NCI-H187 (cell line): Measurements from ENCODE around the gene SLC35A3.
"Not testable (repeated sequence)": the region's sequence is repeated elsewhere in the genome, so short reads cannot be mapped to it uniquely, and the experiment has no call there.

Experiments
- DNase-seq, 2 experiments: peaks; one replicate each; lab custom pipeline; 2025; lab: John Stamatoyannopoulos, UW

Gene SLC35A3

GRCh38 chr1:100036718-100037655 lies 67.2 kb downstream of the SLC35A3 start:
- no peak for DNase-seq

DNA sequence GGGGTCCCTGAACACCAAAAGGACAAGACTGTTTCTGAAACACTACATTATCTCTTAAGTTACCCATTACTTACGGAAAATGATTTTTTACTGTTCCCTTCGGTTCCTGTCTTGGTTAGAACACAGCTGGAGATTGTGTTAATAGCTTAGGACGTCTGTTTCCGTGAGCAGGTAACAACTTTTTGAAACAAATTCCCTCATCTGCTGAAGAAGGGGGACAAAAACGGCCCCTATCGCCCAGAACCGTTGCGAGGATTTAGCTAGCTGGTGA lies 67.8 kb downstream of the SLC35A3 start:
- DNase-seq, result no peak

- DNase-seq, result peak; percentile 60 to 80
These were observed 68.3 kb downstream of the SLC35A3 start for GRCh38 chr1:100037927-100038659.

DNA sequence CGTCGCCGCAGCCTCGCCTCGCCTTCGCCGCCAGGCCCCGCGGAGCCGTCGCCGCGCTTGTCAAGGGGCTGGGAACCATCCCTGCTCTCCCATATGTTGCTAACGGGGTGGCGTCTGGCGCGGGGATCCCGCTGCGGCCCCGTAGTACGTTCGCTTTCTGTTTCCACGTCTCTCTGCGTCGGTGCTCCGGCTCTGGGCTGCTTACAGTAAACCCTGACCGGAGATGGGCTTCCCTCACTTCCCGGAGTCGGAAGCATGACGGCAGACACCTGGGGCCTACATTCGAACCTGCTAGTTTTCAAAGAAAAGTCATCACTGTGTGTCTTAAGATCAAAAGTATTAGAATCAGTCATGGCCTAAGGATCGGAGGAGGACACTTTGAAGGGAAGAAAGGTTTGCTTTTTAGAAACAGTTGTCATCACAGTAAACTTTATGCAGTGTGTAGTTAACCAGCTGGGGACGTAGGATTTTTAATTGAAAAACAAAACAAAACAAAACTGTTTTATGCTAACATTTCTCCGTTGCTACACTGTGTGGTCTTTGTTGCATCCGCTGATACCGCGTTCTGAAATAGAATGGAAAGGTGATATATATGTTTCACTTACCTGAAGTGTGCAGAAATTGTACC lies 69.0 kb downstream of the SLC35A3 start:
- no peak for DNase-seq

- DNase-seq, result no peak
These were observed 69.8 kb downstream of the SLC35A3 start for GRCh38 chr1:100039591-100039990.

- no peak for DNase-seq
These were observed 75.4 kb downstream of the SLC35A3 start for GRCh38 chr1:100045206-100045605.

GRCh38 chr1:100047235-100047708 lies 77.5 kb downstream of the SLC35A3 start:
- DNase-seq, result not testable (repeated sequence)

- DNase-seq, result no peak
These were observed 80.3 kb downstream of the SLC35A3 start for GRCh38 chr1:100050139-100050538.

DNA sequence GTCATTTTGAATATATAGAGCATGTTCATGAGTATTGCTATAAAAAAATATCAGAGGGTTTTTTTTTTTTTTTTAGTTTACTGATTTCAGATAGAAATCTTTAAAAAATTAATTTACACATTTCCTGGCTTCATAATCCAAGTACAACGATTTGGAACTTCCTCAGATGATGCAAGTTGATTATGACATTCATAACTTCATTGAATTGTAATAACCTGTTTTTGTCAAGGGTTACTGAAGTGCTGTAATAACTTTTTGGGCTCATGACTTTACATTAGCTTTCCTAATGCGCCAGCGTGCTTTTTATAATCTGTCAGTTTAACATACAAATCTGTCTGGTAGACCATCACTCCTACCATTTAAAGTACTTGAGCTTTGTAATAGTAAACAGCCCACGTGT lies 81.6 kb downstream of the SLC35A3 start:
- DNase-seq, result no peak

- DNase-seq, result no peak
These were observed 82.1 kb downstream of the SLC35A3 start for GRCh38 chr1:100051893-100052292.

- DNase-seq, result no peak
These were observed 83.3 kb downstream of the SLC35A3 start for GRCh38 chr1:100053119-100053518.

DNA sequence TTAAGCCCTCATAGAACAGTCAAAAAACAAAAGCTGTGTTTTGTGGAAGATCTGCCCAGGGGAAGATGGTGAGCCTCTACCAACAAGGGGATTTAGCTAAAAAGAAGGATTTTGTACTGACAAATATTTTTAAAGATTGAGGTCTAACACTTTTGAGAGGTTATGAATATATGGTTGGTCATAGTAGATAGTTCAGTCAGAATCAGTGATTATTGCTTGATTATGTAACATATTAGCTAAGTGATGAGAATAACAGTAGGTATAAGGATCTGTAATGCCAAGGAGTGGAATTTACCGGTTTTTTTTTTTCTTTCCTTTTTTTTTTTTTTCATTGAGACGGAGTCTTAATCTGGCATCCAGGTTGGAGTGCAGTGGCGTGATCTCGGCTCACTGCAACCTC lies 83.9 kb downstream of the SLC35A3 start:
- DNase-seq, result no peak

DNA sequence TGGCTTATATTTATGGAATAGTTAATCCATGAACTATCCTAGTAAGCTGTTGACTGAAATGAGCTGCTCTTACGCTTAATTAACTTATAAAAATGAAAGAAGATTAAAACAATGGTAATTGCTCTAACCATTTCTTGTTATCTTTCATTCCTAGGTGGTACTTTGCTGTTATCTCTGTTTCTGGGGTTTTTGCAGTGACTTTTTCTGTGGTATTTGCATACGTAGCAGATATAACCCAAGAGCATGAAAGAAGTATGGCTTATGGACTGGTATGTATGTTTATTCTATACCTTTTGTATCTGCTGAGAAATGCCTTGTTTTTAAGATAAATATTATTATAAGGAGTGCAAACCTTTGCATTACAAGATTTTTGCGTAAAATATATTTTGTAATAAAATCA lies 91.9 kb downstream of the SLC35A3 start:
- DNase-seq, result no peak

GRCh38 chr1:100065183-100065968 lies 95.6 kb downstream of the SLC35A3 start:
- no peak for DNase-seq

- DNase-seq, result no peak
These were observed 96.1 kb downstream of the SLC35A3 start for GRCh38 chr1:100065969-100066227.

GRCh38 chr1:100070201-100070939 lies 100.6 kb downstream of the SLC35A3 start:
- DNase-seq, result no peak

- no peak for DNase-seq
These were observed 103.7 kb downstream of the SLC35A3 start for GRCh38 chr1:100073531-100073930.

- no peak for DNase-seq
These were observed 105.0 kb downstream of the SLC35A3 start for GRCh38 chr1:100074604-100075395.

DNA sequence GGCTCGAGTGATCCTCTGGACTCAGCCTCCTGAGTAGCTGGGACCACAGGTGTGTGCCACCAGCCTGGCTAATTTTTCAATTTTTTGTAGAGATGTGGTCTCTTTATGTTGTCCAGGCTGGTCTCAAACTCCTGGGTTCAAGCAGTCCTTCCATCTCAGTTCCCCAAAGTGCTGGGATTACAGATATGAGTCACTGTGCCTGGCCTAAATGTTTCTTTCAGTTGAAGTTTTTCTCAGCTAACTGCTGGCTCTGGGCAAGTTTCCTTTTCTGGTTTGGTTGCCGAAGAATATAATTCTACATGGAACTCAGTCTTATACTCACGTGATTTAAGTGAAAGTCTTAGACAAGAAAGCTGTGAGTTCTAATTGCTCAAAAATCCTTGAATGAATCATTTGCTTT lies 106.0 kb downstream of the SLC35A3 start:
- DNase-seq, result no peak

GRCh38 chr1:100076319-100076718 lies 106.5 kb downstream of the SLC35A3 start:
- DNase-seq, result no peak

DNA sequence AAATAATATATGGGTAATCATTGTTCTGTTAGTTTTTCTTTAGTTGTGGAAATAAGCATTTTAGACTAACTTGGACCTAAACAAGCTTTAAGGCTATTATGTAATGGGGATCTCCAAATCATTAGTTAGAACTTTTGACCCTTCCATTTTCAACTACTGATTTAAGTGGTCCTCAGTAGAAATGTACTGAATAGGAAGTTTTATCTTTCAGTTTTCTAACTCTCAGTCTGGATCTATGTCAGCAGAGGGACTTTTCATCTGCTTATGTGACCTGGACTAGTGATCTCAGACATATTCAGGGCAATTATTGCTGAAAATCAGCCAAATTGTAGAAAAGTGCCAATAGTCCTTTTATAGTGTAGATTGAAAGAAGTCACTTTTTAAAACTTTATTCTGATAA lies 106.9 kb downstream of the SLC35A3 start:
- no peak for DNase-seq
